Spleen (tissue), 11 donors: ENCODE measurements around the gene PTPRT. TPM values are rescaled to one million over a fixed set of nuclear protein-coding genes. Genes with fewer than 3 reads are reported as not detected.

Experiments used
- DNase-seq: peaks from one replicate; pipeline ENCODE4 v3.0.0-alpha.2; 2020
- H3K27ac ChIP-seq, 8 donors: fragments of 200-600 bp; sonication (generic) in 7 of 8; 1 replicate in 4 of 8; 2 replicates in 4 of 8; pipeline versions ENCODE4 v1.5.0 to v1.8.0; 2016 to 2021; ENCODE audit warnings: inconsistent platforms in 4 of 8, mild to moderate bottlenecking in 4 of 8, moderate library complexity in 1 of 8
- H3K27me3 ChIP-seq, 7 donors: fragments of 200-600 bp; sonication (generic) in 6 of 7; replicated peaks in 1 of 7; 1 replicate in 4 of 7; 2 replicates in 3 of 7; pipeline versions ENCODE4 v1.5.0 to v1.8.0; 2016 to 2021; ENCODE audit warnings: inconsistent platforms in 3 of 7, mild to moderate bottlenecking in 1 of 7
- H3K36me3 ChIP-seq, 6 donors: fragments of 200-600 bp; sonication (generic) in 5 of 6; 1 replicate in 4 of 6; 2 replicates in 2 of 6; pipeline versions ENCODE4 v1.5.0 to v1.8.0; 2016 to 2021; ENCODE audit warnings: inconsistent platforms in 2 of 6
- H3K4me1 ChIP-seq, 6 donors: fragments of 200-600 bp; sonication (generic) in 5 of 6; 1 replicate in 3 of 6; 2 replicates in 3 of 6; pipeline versions ENCODE4 v1.5.0 to v1.8.0; 2016 to 2021; ENCODE audit warnings: inconsistent platforms in 3 of 6
- H3K4me3 ChIP-seq, 8 donors: fragments of 200-600 bp; sonication (generic) in 7 of 8; 1 replicate in 4 of 8; 2 replicates in 4 of 8; pipeline versions ENCODE4 v1.5.0 to v1.8.0; 2016 to 2021; ENCODE audit warnings: inconsistent platforms in 4 of 8, mild to moderate bottlenecking in 4 of 8, moderate library complexity in 2 of 8
- H3K9me3 ChIP-seq, 8 donors: fragments of 200-600 bp; sonication (generic) in 7 of 8; 1 replicate in 4 of 8; 2 replicates in 4 of 8; pipeline versions ENCODE4 v1.5.0 to v1.8.0; 2016 to 2021; ENCODE audit warnings: inconsistent platforms in 4 of 8
- CTCF ChIP-seq, 11 experiments: fragments of 200-600 bp in 7 of 11; fragments of 450-650 bp in 4 of 11; sonication (generic) in 4 of 11; IDR thresholded peaks in 8 of 11; conservative IDR thresholded peaks in 3 of 11; 1 replicate in 7 of 11; 2 replicates in 4 of 11; pipeline versions ENCODE4 v1.4.0 to v1.8.0; 2016 to 2021; ENCODE audit warnings: antibody characterized with exemption in 11 of 11, inconsistent platforms in 4 of 11, mild to moderate bottlenecking in 1 of 11
- POLR2A ChIP-seq, 3 donors: fragments of 450-650 bp; IDR thresholded peaks; one replicate each; pipeline ENCODE4 v1.5.1; 2017; ENCODE audit warnings: antibody characterized with exemption in 3 of 3, mild to moderate bottlenecking in 1 of 3
- POLR2AphosphoS5 ChIP-seq, 3 donors: sonication (generic); formaldehyde crosslinking; IDR thresholded peaks; one replicate each; pipeline ENCODE4 v1.5.1; 2017; ENCODE audit warnings: antibody characterized with exemption in 3 of 3
- whole genome bisulfite sequencing, 5 donors: extraction: QIAGEN DNeasy Blood & Tissue Kit in 3 of 5; methylation state at CpG; one replicate each; pipeline versions ENCODE4 v1.1.5 to v1.1.7; 2013 to 2018; 5-methylcytosine and 5-hydroxymethylcytosine counted together
- intact Hi-C: fragments of 100-400 bp; cut with DNase I; formaldehyde crosslinking; loops from one replicate; pipeline ENCODE4 v1.15.0; 2023; ENCODE audit warnings: low total_unique reads
- polyA plus RNA-seq, 3 donors: library from polyadenylated mRNA; stranded (reverse); fragments of 200-250 nt; gene quantifications; one replicate each; pipeline ENCODE4 v1.2.1, GENCODE V29; 2013
- total RNA-seq, 7 donors: library from RNA; depleted of rRNA in 3 of 7; stranded (reverse); fragments of >200 nt in 3 of 7; fragmentation: NEBNext Ultra II Directional in 4 of 7; extraction: Animal tissue kit (Norgen Biotek cat#: 25700) in 4 of 7; gene quantifications; one replicate each; pipeline versions ENCODE4 v1.1.0 to v1.2.1, GENCODE V29; 2016 to 2021
- donor health status: healthy with polysubstance abuse.
- donor health status: DM: no; HTN: no; CAD: no; lungs with moderate emphysema.
- donor health status: DM: no; HTN: no; CAD: no.
- donor health status: Bipolar disorder and iron deficiency.
- donor health status: healthy.
- donor health status: DM: no; HTN: no; CAD: no.
- donor health status: DM: yes; HTN: yes; CAD: no.

Gene PTPRT
- total and polyA plus RNA-seq, 10 donors: 0.02 to 4.7 (median 1.2) TPM

DNA sequence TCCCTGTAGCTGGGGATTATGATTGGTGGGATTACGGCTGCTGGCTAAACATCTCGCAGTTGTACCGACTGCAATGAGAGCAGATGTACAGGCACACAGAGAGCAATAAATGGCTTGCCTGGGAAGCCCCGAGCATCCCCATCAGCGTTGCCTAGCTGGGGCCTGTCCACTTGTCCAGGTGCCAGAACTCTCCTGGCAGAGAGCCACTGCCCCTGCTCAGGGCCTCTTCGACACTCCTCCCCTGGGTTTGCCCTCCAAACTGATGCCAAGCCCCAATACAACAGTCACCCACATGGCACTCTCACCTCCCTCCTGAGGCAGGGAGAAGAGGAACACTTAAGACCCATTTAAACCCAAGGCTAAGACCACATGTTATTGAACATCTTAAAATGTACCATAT is 715.1 kb downstream of the PTPRT start:
- DNase-seq: no peak
- WGBS, 5 donors: 77 to 85% (median 80%) methylated on average over 6 of the region's 6 CpGs

GRCh38 chr20:42472198-42472597 is 717.5 kb downstream of the PTPRT start:
- Histone ChIP-seq H3K27me3 (no peaks in the 10 kb centered on the region), H3K4me3 (no peak overlapping the region), H3K4me1 (no peaks in the 10 kb centered on the region), H3K9me3 (peaks cover 0 to 3% (median 0%) of the 10 kb centered on the region in 8 donors), H3K36me3 (no peaks in the 10 kb centered on the region), H3K27ac (no peak overlapping the region)
- intact Hi-C loops: no loop called here
- TF ChIP-seq POLR2AphosphoS5 (IDR thresholded peaks at IDR 0.05): no peak
- TF ChIP-seq CTCF (IDR thresholded peaks at IDR 0.05 in 8 of 11, conservative IDR thresholded peaks at IDR 0.05 in 3 of 11): no peak
- TF ChIP-seq POLR2A (IDR thresholded peaks at IDR 0.05): no peak
- DNase-seq: no peak
- 88 to 96% (median 92%) methylated on average over 18 to 19 of the region's 19 CpGs for WGBS, 5 donors

More for the DNA sequence above, 715.1 kb downstream of the PTPRT start:
- Histone ChIP-seq H3K4me1 (no peaks in the 10 kb centered on the region), H3K27me3 (no peaks in the 10 kb centered on the region), H3K27ac (no peak overlapping the region), H3K9me3 (no peaks in the 10 kb centered on the region), H3K36me3 (no peaks in the 10 kb centered on the region), H3K4me3 (no peak overlapping the region)
- no peak for TF ChIP-seq POLR2AphosphoS5 (IDR thresholded peaks at IDR 0.05)
- no peak for TF ChIP-seq CTCF (IDR thresholded peaks at IDR 0.05 in 8 of 11, conservative IDR thresholded peaks at IDR 0.05 in 3 of 11)
- TF ChIP-seq POLR2A (IDR thresholded peaks at IDR 0.05): no peak
- intact Hi-C loops: no loop called here

GRCh38 chr20:42461965-42462593 is 727.6 kb downstream of the PTPRT start:
- no peak for DNase-seq
- peak overlapping the region in 1 of 8 donors; percentile 6 for H3K27ac ChIP-seq
- intact Hi-C loops: no loop called here

More at GRCh38 chr20:42461965-42462593, 727.6 kb downstream of the PTPRT start:
- Histone ChIP-seq H3K9me3 (no peaks in the 10 kb centered on the region), H3K4me1 (no peaks in the 10 kb centered on the region), H3K36me3 (no peaks in the 10 kb centered on the region), H3K4me3 (no peak overlapping the region), H3K27me3 (no peaks in the 10 kb centered on the region)
- TF ChIP-seq POLR2AphosphoS5 (IDR thresholded peaks at IDR 0.05) (no peak), CTCF (IDR thresholded peaks at IDR 0.05 in 8 of 11, conservative IDR thresholded peaks at IDR 0.05 in 3 of 11) (no peak), POLR2A (IDR thresholded peaks at IDR 0.05) (no peak)
- WGBS, 5 donors: 29 to 42% (median 33%) methylated on average over 2 of the region's 2 CpGs
